Left ventricle myocardium superior (tissue), 1 donor: ENCODE data around the gene PACS1. TPM values are rescaled to one million over a fixed set of nuclear protein-coding genes. Genes with fewer than 3 reads are reported as not detected.

ENCODE experiments used
- ATAC-seq: fragments of 200-7000 bp; cut with Tn5 transposase; one replicate; pipeline ENCODE4 v1.9.1; 2020; ENCODE audit warnings: mild to moderate bottlenecking, moderate library complexity
- DNase-seq: peaks from one replicate; pipeline ENCODE4 v3.0.0-alpha.2; 2020
- intact Hi-C: fragments of 100-400 bp; cut with micrococcal nuclease; formaldehyde crosslinking; loops from one replicate; pipeline ENCODE4 v1.11.0; 2022
- total RNA-seq: library from RNA; stranded (reverse); fragmentation: NEBNext Ultra II Directional; extraction: Animal tissue kit (Norgen Biotek cat#: 25700); gene quantifications from one replicate; pipeline ENCODE4 v1.2.1, GENCODE V29; 2021
- donor health status: DM: no; HTN: yes; CAD: no; lungs with severe emphysema.

Gene PACS1
- total RNA-seq, 1 donor from 2014 or later = 59.0 TPM

DNA sequence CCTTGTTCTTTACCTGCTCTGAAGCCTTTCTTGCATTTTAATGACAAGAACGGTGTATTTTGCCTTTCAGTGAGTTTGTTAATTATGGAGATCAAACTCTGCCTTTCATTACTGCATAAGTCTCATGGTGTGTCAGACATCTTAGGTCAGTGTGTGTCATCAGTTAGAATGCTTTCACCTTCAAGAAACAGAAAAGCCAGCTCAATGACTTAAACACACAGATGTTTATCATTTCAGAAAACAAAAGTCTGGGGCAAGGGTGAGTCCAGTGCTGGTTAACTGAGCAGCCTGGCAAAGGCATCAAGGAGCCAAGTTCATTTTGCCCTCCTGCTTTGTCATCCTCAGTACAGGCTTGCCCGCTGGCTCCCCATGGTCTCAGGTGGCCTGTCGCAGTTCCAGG is 54.5 kb downstream of the PACS1 start:
- intact Hi-C loops = no loop called here
- no peak for DNase-seq

GRCh38 chr11:66126064-66126463 is 56.0 kb downstream of the PACS1 start:
- intact Hi-C loops = no loop called here
- ATAC-seq (peak; percentile 32), DNase-seq (no peak)

More for the DNA sequence above, 54.5 kb downstream of the PACS1 start:
- ATAC-seq = no peak

- ATAC-seq (peak; percentile 95), DNase-seq (peak; percentile 52)
- intact Hi-C loops = no loop called here
Observed at GRCh38 chr11:66126808-66127555, 56.9 kb downstream of the PACS1 start.

GRCh38 chr11:66130978-66131377 is 60.9 kb downstream of the PACS1 start:
- ATAC-seq (no peak), DNase-seq (no peak)
- intact Hi-C loops = no loop called here

DNA sequence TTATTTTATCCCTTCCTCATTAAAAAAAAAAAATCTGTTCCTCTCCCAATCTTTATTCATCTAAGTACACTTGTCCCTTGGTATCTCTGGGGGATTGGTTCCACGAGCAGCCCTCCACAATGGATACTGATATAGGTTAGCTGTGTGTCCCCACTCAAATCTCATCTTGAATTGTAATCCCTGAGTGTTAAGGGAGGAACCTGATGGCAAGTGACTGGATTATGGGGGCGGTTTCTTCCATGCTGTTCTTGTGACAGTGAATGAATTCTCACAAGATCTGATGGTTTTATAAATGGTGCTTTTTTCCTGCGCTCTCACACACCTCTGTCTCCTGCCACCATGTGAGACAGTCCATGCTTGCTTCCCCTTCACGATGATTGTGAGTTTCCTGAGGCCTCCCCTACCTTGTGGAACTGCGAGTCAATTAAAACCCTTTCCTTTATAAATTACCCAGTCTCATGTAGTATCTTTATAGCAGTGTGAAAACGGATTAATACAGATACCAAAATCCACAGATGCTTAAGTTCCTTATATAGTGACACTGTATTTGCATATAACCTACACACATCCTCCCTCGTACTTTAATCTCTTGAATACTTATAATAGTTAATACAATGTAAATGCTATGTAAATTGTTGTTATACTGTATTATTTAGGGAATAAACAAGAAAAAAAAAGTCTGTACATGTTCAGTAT is 62.0 kb downstream of the PACS1 start:
- intact Hi-C loops = no loop called here
- DNase-seq = no peak
- ATAC-seq = no peak

DNA sequence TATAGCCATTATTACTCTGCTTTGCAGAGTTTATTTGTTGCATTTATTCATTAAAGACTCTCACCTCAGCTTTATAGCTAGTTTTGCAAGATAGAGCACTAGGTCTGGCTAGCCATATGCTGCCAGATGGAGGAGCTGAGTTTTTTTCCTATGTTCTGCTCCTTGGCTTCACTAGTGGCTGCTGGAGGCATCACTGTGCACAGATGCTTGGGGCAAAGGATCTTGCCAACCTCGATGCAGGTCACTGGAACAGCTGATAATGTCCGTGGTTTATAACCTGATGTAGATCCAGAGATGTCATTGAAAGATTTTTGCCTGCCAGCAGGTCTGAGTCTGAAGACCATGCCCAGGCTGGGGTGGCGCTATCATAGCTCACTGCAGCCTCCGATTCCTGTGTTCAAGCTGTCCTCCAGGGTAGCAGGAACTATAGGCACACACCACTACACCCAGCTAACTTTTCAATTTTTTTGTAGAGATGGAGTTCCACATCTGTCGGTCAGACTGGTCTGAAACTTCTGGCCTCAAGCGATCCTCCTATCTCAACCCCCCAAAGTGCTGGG is 63.2 kb downstream of the PACS1 start:
- DNase-seq (no peak), ATAC-seq (no peak)
- intact Hi-C loops = no loop called here

GRCh38 chr11:66136752-66137123 is 66.7 kb downstream of the PACS1 start:
- ATAC-seq (no peak), DNase-seq (no peak)
- intact Hi-C loops = no loop called here

DNA sequence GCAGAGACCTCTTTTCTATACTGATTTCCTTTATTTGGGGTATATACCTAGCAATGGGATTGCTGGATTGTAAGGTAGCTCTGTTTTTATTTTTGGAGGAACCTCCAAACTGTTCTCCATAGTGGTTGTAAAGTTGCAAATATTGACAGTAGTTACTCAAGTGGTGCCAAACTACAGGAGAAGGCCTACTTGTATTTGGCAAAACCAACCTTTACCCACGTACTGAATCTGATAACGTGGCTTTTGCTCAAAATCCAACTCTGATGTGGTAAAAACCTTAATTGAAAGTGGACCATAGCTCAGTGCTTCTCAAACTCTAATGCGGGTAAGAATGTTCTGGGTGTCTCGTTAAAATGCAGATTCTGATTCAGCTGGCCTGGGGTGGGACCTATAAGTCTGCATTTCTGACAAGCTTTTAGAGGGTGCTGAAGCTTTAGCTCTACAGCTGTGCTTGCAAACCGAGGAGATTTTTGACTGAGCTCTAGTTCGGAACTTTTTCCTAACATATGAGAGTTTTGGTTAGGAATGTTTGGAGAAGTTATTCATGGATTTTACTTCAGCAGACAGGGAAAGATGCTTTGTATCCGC is 69.8 kb downstream of the PACS1 start:
- ATAC-seq (no peak), DNase-seq (no peak)
- intact Hi-C loops = no loop called here

DNA sequence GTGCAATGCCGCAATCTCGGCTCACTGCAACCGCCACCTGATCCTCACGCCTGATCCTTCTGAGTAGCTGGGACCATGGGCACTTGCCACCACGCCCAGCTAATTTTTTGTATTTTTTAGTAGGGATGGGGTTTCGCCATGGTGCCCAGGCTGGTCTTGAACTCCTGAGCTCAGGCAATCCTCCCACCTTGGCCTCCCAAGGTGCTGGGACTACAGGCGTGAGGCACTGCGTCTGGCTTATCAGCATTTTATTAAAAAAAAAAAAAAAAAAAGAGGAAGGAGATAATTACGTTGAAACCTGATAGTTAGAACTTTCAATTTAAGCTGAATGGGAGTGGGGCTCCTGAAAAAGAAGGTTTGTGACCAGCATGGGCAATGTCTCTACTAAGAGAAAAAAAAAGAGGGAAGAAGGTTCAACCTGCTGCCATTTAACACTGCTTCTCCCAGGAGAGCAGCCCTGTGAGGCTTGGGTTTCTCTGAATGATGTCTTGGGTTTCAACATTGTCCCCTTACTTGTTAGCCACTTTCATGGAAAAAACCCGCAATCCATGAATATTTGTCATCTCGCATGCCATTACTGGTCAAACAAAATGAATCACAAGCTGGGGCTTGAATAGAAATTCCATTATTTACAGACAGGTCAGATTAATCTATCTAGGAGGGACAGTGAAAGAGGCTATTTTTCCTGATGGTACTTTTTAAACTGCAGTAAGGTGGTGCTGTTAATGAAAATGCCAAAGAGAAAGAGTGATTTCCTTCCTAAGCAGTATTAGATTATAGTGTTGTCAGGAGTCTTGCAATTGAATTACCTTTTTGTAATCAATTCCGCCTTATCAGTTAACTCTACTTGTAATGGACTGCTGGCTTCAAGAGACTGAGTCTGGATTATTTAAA is 72.5 kb downstream of the PACS1 start:
- no peak for ATAC-seq
- DNase-seq = no peak
- intact Hi-C loops = no loop called here

DNA sequence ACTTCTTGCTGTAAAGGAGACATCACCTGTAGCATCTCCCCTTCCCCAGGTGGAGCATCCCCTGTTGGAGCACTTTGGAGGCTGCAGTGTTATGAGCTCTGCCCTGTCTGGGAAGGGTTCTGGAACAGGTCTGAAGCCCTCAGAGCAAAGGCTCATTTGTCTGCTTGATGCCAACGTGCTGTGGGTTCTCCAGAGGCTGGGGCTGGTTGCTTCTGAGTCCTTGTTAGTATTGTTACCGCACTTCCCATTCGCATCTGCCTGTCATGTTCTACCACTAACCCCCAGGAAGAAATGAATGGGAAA is 73.1 kb downstream of the PACS1 start:
- intact Hi-C loops = no loop called here
- no peak for DNase-seq
- no peak for ATAC-seq

- ATAC-seq = no peak
- no peak for DNase-seq
- intact Hi-C loops = no loop called here
Observed at GRCh38 chr11:66143996-66144678, 74.1 kb downstream of the PACS1 start.

- DNase-seq (no peak), ATAC-seq (no peak)
- intact Hi-C loops = no loop called here
Observed at GRCh38 chr11:66146074-66146473, 76.0 kb downstream of the PACS1 start.

GRCh38 chr11:66146940-66147339 is 76.9 kb downstream of the PACS1 start:
- no peak for ATAC-seq
- intact Hi-C loops = no loop called here
- DNase-seq = no peak

- ATAC-seq (no peak), DNase-seq (no peak)
- intact Hi-C loops = no loop called here
Observed at GRCh38 chr11:66150140-66150539, 80.1 kb downstream of the PACS1 start.

DNA sequence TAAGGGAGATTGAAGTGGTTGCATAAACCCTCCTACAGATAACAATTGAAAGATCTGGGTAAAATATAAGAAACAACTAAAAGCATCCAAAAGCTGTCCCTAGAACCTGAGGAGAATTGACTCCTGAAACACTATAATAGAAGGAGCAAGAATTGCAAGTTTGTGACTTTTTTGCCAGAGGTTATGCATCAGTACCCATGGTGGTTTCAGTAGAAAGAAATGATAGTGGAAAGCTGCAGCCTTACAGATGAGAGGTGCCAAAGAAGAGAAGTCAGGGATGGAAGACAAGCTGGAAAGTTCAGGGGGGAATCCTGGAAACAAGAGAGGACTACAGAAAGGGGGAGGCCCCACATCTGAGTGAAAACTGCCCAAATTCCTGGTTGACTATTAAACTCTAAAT is 80.7 kb downstream of the PACS1 start:
- intact Hi-C loops = no loop called here
- no peak for ATAC-seq
- no peak for DNase-seq

GRCh38 chr11:66151273-66151672 is 81.2 kb downstream of the PACS1 start:
- no peak for ATAC-seq
- no peak for DNase-seq
- intact Hi-C loops = no loop called here

- intact Hi-C loops = no loop called here
- ATAC-seq (no peak), DNase-seq (no peak)
Observed at GRCh38 chr11:66154109-66154508, 84.0 kb downstream of the PACS1 start.

DNA sequence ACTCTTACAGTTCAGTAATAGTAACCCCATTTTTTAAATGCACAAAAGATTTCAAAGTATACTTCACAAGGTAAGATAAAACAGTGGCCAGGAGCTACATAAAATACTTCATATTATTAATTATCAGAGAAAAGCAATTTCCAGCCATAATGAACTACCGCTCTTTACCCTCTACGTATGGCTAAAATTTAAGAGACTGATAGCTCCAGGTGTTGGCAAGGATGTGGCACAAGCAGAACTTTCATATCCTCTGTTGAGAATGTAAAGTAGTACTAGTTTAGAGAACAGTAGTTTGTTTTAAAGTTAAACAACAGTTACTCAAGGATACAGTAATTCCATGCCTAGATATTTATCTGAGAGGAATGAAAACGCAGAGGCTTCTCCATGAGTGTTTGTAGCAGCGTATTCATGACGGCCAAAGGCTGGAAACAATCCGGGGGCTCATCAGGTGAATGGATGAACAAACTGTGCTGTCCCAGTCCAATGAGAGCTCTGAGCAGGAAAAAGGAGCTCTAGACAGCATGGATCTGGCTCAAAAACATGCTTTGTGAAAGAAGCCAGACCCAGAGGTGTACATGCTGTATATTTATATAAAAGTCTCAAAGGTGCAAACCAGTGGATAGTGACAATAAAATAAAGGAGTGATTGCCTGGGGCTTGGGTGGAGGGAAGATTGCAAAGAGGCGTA is 85.5 kb downstream of the PACS1 start:
- DNase-seq (no peak), ATAC-seq (no peak)
- intact Hi-C loops = no loop called here
